Cortex of kidney (tissue), 1 donor: ENCODE measurements around the gene LENEP.

Source experiments
- DNase-seq: peaks from one replicate; lab custom pipeline; 2025; lab: John Stamatoyannopoulos, UW

LENEP gene

GRCh38 chr1:155011437-155012025 is 18.1 kb downstream of the LENEP start:
- no peak for DNase-seq

GRCh38 chr1:155012026-155012546 is 18.7 kb downstream of the LENEP start:
- DNase-seq, result no peak

- DNase-seq, result no peak
These were observed 19.6 kb downstream of the LENEP start for GRCh38 chr1:155012776-155013602.

GRCh38 chr1:155013632-155014031 is 20.2 kb downstream of the LENEP start:
- DNase-seq, result no peak

- no peak for DNase-seq
These were observed 21.5 kb downstream of the LENEP start for GRCh38 chr1:155014709-155015508.

GRCh38 chr1:155015527-155016230 is 22.3 kb downstream of the LENEP start:
- DNase-seq, result no peak

- no peak for DNase-seq
These were observed 22.9 kb downstream of the LENEP start for GRCh38 chr1:155016231-155016831.

GRCh38 chr1:155017041-155017945 is 23.9 kb downstream of the LENEP start:
- DNase-seq, result no peak

- DNase-seq, result no peak
These were observed 24.5 kb downstream of the LENEP start for GRCh38 chr1:155017946-155018316.

GRCh38 chr1:155018617-155019348 is 25.4 kb downstream of the LENEP start:
- no peak for DNase-seq

- DNase-seq, result no peak
These were observed 26.2 kb downstream of the LENEP start for GRCh38 chr1:155019377-155020245.

- DNase-seq, result no peak
These were observed 28.9 kb downstream of the LENEP start for GRCh38 chr1:155022136-155022926.

- DNase-seq, result no peak
These were observed 29.5 kb downstream of the LENEP start for GRCh38 chr1:155022927-155023236.

- no peak for DNase-seq
These were observed 30.2 kb downstream of the LENEP start for GRCh38 chr1:155023627-155024026.

GRCh38 chr1:155024315-155024714 is 30.9 kb downstream of the LENEP start:
- DNase-seq, result no peak

GRCh38 chr1:155026154-155026553 is 32.8 kb downstream of the LENEP start:
- DNase-seq, result no peak

GRCh38 chr1:155026588-155026987 is 33.2 kb downstream of the LENEP start:
- no peak for DNase-seq
